Gastrocnemius medialis (tissue), 4 donors: ENCODE results near the gene PSG6. TPM values are rescaled to one million over a fixed set of nuclear protein-coding genes. Genes with fewer than 3 reads are reported as not detected.
"Not testable (repeated sequence)": the region's sequence is repeated elsewhere in the genome, so short reads cannot be mapped to it uniquely, and the experiment has no call there.

ENCODE experiments used
- ATAC-seq, 2 donors: fragments of 150-250 bp; one replicate each; pipeline ENCODE4 v1.9.1; 2016
- DNase-seq, 2 donors: peaks; one replicate each; pipeline ENCODE4 v3.0.0-alpha.2; 2019
- H3K27ac ChIP-seq, 4 donors: fragments of 200-600 bp; sonication (generic); 1 replicate in 1 of 4; 2 replicates in 3 of 4; pipeline ENCODE4 v1.5.1; 2016 to 2018; ENCODE audit warnings: mild to moderate bottlenecking in 2 of 4, moderate library complexity in 1 of 4
- H3K27me3 ChIP-seq, 3 donors: fragments of 200-600 bp; sonication (generic) in 2 of 3; 1 replicate in 1 of 3; 2 replicates in 2 of 3; pipeline versions ENCODE4 v1.5.1 to v1.6.0; 2016 to 2019; ENCODE audit warnings: mild to moderate bottlenecking in 1 of 3, moderate library complexity in 1 of 3
- H3K36me3 ChIP-seq, 2 donors: fragments of 200-600 bp; sonication (generic) in 1 of 2; one replicate each; pipeline ENCODE4 v1.5.1; 2017 to 2018
- H3K4me1 ChIP-seq, 2 donors: fragments of 200-600 bp; sonication (generic) in 1 of 2; one replicate each; pipeline ENCODE4 v1.5.1; 2016 to 2017; ENCODE audit warnings: mild to moderate bottlenecking in 2 of 2
- H3K4me3 ChIP-seq, 4 donors: fragments of 200-600 bp; sonication (generic) in 3 of 4; 1 replicate in 1 of 4; 2 replicates in 3 of 4; pipeline ENCODE4 v1.5.1; 2016 to 2019; ENCODE audit warnings: mild to moderate bottlenecking in 2 of 4
- H3K9me3 ChIP-seq, 3 donors: fragments of 200-600 bp; sonication (generic) in 2 of 3; 1 replicate in 1 of 3; 2 replicates in 2 of 3; pipeline ENCODE4 v1.5.1; 2016 to 2019
- CTCF ChIP-seq, 5 experiments: fragments of 450-650 bp in 3 of 5; fragments of 200-600 bp in 2 of 5; sonication (generic) in 2 of 5; IDR thresholded peaks in 4 of 5; conservative IDR thresholded peaks in 1 of 5; 1 replicate in 4 of 5; 2 replicates in 1 of 5; pipeline ENCODE4 v1.5.1; 2016 to 2019; ENCODE audit warnings: antibody characterized with exemption in 5 of 5, mild to moderate bottlenecking in 3 of 5, moderate library complexity in 3 of 5
- POLR2A ChIP-seq, 2 donors: fragments of 450-650 bp; IDR thresholded peaks; one replicate each; pipeline ENCODE4 v1.6.1; 2017; ENCODE audit warnings: antibody characterized with exemption in 2 of 2, mild to moderate bottlenecking in 2 of 2, moderate library complexity in 2 of 2
- in situ Hi-C, 4 donors: fragments of 200-750 bp; cut with MboI; loops; one replicate each; pipeline versions ENCODE4 v1.15.0 to v1.8.0; 2017; ENCODE audit warnings: low sequenced_read_pairs in 4 of 4
- intact Hi-C: fragments of 100-400 bp; cut with DNase I; formaldehyde crosslinking; loops from one replicate; pipeline ENCODE4 v1.15.1; 2023; ENCODE audit warnings: low total_unique reads
- total RNA-seq, 4 donors: library from RNA; depleted of rRNA; stranded (reverse); fragments of >200 nt; gene quantifications; one replicate each; pipeline versions ENCODE4 v1.1.0 to v1.2.3, GENCODE V29; 2016

PSG6 gene
- total RNA-seq, 4 donors from 2014 or later: not detected

- H3K27ac ChIP-seq, H3K27me3 ChIP-seq, H3K36me3 ChIP-seq, DNase-seq, H3K4me3 ChIP-seq, intact Hi-C loops, H3K9me3 ChIP-seq, ATAC-seq, in situ Hi-C loops, H3K4me1 ChIP-seq: not testable (repeated sequence)
Observed at GRCh38 chr19:42874901-42875813, 42.5 kb downstream of the PSG6 start.

GRCh38 chr19:42874136-42874535 is 43.6 kb downstream of the PSG6 start:
- H3K27ac ChIP-seq, DNase-seq, H3K36me3 ChIP-seq, H3K9me3 ChIP-seq, H3K4me1 ChIP-seq, ATAC-seq, intact Hi-C loops, H3K4me3 ChIP-seq, in situ Hi-C loops, H3K27me3 ChIP-seq: not testable (repeated sequence)

- ATAC-seq: no peak
- no peak for DNase-seq
- in situ Hi-C loops: no loop called here
- Histone ChIP-seq H3K9me3 (no peaks in the 10 kb centered on the region), H3K36me3 (no peaks in the 10 kb centered on the region), H3K27ac (no peak overlapping the region), H3K4me3 (no peak overlapping the region), H3K27me3 (no peaks in the 10 kb centered on the region), H3K4me1 (no peaks in the 10 kb centered on the region)
- intact Hi-C loops: no loop called here
- no peak for TF ChIP-seq CTCF (IDR thresholded peaks at IDR 0.05 in 4 of 5, conservative IDR thresholded peaks at IDR 0.05 in 1 of 5)
- TF ChIP-seq POLR2A (IDR thresholded peaks at IDR 0.05): no peak
Observed at GRCh38 chr19:42872608-42873007, 45.1 kb downstream of the PSG6 start.

- H3K27ac ChIP-seq: no peak overlapping the region
- ATAC-seq (no peak), DNase-seq (no peak)
- in situ Hi-C loops (no loop called here), intact Hi-C loops (no loop called here)
- TF ChIP-seq POLR2A (IDR thresholded peaks at IDR 0.05) (no peak), CTCF (IDR thresholded peaks at IDR 0.05 in 4 of 5, conservative IDR thresholded peaks at IDR 0.05 in 1 of 5) (peak in 1 of 5 experiments; percentile 2)
- H3K9me3 ChIP-seq: no peaks in the 10 kb centered on the region
- no peaks in the 10 kb centered on the region for H3K36me3 ChIP-seq
- no peaks in the 10 kb centered on the region for H3K4me1 ChIP-seq
- no peak overlapping the region for H3K4me3 ChIP-seq
- H3K27me3 ChIP-seq: no peaks in the 10 kb centered on the region
Observed at GRCh38 chr19:42857544-42857867, 60.2 kb downstream of the PSG6 start.

- peak in 2 of 5 experiments; percentile 25 to 42 for TF ChIP-seq CTCF (IDR thresholded peaks at IDR 0.05 in 4 of 5, conservative IDR thresholded peaks at IDR 0.05 in 1 of 5)
- H3K36me3 ChIP-seq, in situ Hi-C loops, intact Hi-C loops, H3K4me1 ChIP-seq, ATAC-seq, DNase-seq, H3K9me3 ChIP-seq, H3K4me3 ChIP-seq, H3K27ac ChIP-seq, H3K27me3 ChIP-seq: not testable (repeated sequence)
Observed at GRCh38 chr19:42856866-42857543, 60.7 kb downstream of the PSG6 start.

- in situ Hi-C loops, H3K27ac ChIP-seq, intact Hi-C loops: not testable (repeated sequence)
Observed at GRCh38 chr19:42854745-42855144, 62.9 kb downstream of the PSG6 start.

GRCh38 chr19:42853231-42853630 is 64.5 kb downstream of the PSG6 start:
- ATAC-seq, H3K4me1 ChIP-seq, H3K9me3 ChIP-seq, in situ Hi-C loops, H3K27me3 ChIP-seq, intact Hi-C loops, H3K4me3 ChIP-seq, H3K36me3 ChIP-seq, DNase-seq: not testable (repeated sequence)
- peak overlapping the region in 1 of 4 donors; percentile 63 for H3K27ac ChIP-seq

More at GRCh38 chr19:42854745-42855144, 62.9 kb downstream of the PSG6 start:
- not testable (repeated sequence) for H3K36me3 ChIP-seq, H3K4me1 ChIP-seq, H3K27me3 ChIP-seq, H3K4me3 ChIP-seq, DNase-seq, H3K9me3 ChIP-seq, ATAC-seq

- H3K4me1 ChIP-seq, H3K4me3 ChIP-seq, H3K27me3 ChIP-seq, ATAC-seq, intact Hi-C loops, H3K36me3 ChIP-seq, DNase-seq, in situ Hi-C loops, H3K9me3 ChIP-seq: not testable (repeated sequence)
- H3K27ac ChIP-seq: peak overlapping the region in 1 of 4 donors; percentile 63
Observed at GRCh38 chr19:42852821-42853220, 64.9 kb downstream of the PSG6 start.
